Suprapubic skin (tissue), 3 donors: ENCODE results near the gene ZDHHC5.

ENCODE experiments used
- CTCF ChIP-seq, 2 donors: fragments of 200-600 bp in 1 of 2; fragments of 450-650 bp in 1 of 2; sonication (generic) in 1 of 2; IDR thresholded peaks; one replicate each; pipeline ENCODE4 v1.5.1; 2016 to 2019; ENCODE audit warnings: antibody characterized with exemption in 2 of 2, mild to moderate bottlenecking in 1 of 2, moderate library complexity in 1 of 2
- POLR2A ChIP-seq, 2 donors: fragments of 450-650 bp; IDR thresholded peaks; one replicate each; pipeline ENCODE4 v1.6.1; 2017; ENCODE audit warnings: antibody characterized with exemption in 2 of 2, mild to moderate bottlenecking in 2 of 2, moderate library complexity in 2 of 2

GRCh38 chr11:57644748-57645688 is 22.9 kb upstream of the ZDHHC5 start:
- peak; percentile 26 to 91 for TF ChIP-seq CTCF (IDR thresholded peaks at IDR 0.05)
- TF ChIP-seq POLR2A (IDR thresholded peaks at IDR 0.05), result no peak
